CD4-positive, CD25-positive, alpha-beta regulatory T cell (primary cell): ENCODE results near the gene CHL1. TPM values are rescaled to one million over a fixed set of nuclear protein-coding genes. Genes with fewer than 3 reads are reported as not detected.

Experiments
- ATAC-seq, 2 donors: fragments of 150-1000 bp; cut with Tn5 transposase; one replicate each; pipeline ENCODE4 v1.10.0; 2021; ENCODE audit warnings: low read depth in 2 of 2, moderate number of reproducible peaks in 2 of 2, moderate library complexity in 1 of 2
- DNase-seq, 3 donors: peaks; one replicate each; pipeline versions ENCODE4 v3.0.0 to v3.0.0-alpha.2; 2012 to 2022; ENCODE audit warnings: mixed read lengths in 1 of 3
- H3K27ac ChIP-seq: one replicate; pipeline ENCODE4 v1.7.0; 2013; ENCODE audit warnings: mild to moderate bottlenecking, low read length; ENCODE audit not compliant: insufficient read depth, poor library complexity, severe bottlenecking
- H3K27me3 ChIP-seq: one replicate; pipeline ENCODE4 v1.7.0; 2013; ENCODE audit warnings: low read length; ENCODE audit not compliant: control insufficient read depth, insufficient read depth
- H3K36me3 ChIP-seq: one replicate; pipeline ENCODE4 v1.7.0; 2013; ENCODE audit warnings: mild to moderate bottlenecking, low read length, moderate library complexity; ENCODE audit not compliant: control insufficient read depth, insufficient read depth
- H3K4me1 ChIP-seq: 2 replicates; pipeline ENCODE4 v1.7.0; 2013; ENCODE audit warnings: mild to moderate bottlenecking, low read length; ENCODE audit not compliant: insufficient read depth, control insufficient read depth, poor library complexity, severe bottlenecking
- H3K4me3 ChIP-seq: one replicate; pipeline ENCODE4 v1.7.0; 2013; ENCODE audit warnings: low read depth, mild to moderate bottlenecking, low read length, moderate library complexity
- H3K9me3 ChIP-seq, 2 experiments: 1 replicate in 1 of 2; 2 replicates in 1 of 2; pipeline ENCODE4 v1.7.0; 2013; ENCODE audit warnings: low read length in 2 of 2, mild to moderate bottlenecking in 1 of 2, moderate library complexity in 1 of 2; ENCODE audit not compliant: control insufficient read depth in 2 of 2
- H3K27ac Mint-ChIP-seq, 3 donors: one replicate each; pipeline ENCODE4 v1.8.0; 2020 to 2022; ENCODE audit warnings: mild to moderate bottlenecking in 3 of 3, mixed read lengths in 3 of 3, moderate library complexity in 2 of 3
- H3K27me3 Mint-ChIP-seq: one replicate; pipeline ENCODE4 v1.8.0; 2022; ENCODE audit warnings: mild to moderate bottlenecking, mixed read lengths
- H3K36me3 Mint-ChIP-seq: one replicate; pipeline ENCODE4 v1.8.0; 2020; ENCODE audit warnings: mixed read lengths
- H3K4me1 Mint-ChIP-seq, 4 donors: one replicate each; pipeline ENCODE4 v1.8.0; 2020 to 2022; ENCODE audit warnings: mixed read lengths in 4 of 4, mild to moderate bottlenecking in 1 of 4
- H3K4me3 Mint-ChIP-seq, 4 donors: one replicate each; pipeline ENCODE4 v1.8.0; 2020 to 2022; ENCODE audit warnings: mild to moderate bottlenecking in 4 of 4, mixed read lengths in 4 of 4, moderate library complexity in 3 of 4
- H3K9me3 Mint-ChIP-seq, 7 donors: one replicate each; pipeline ENCODE4 v1.8.0; 2020 to 2022; ENCODE audit warnings: mixed read lengths in 7 of 7, mild to moderate bottlenecking in 3 of 7, moderate library complexity in 2 of 7
- polyA plus RNA-seq, 4 donors: library from polyadenylated mRNA; unstranded; fragments of 300-500 nt; fragmentation: Illumina TruSeq; gene quantifications; one replicate each; pipeline ENCODE4 v1.2.3, GENCODE V29; 2021
- total RNA-seq: library from RNA; stranded (reverse); gene quantifications from one replicate; pipeline ENCODE4 v1.2.3, GENCODE V29; 2022

The CHL1 gene
- total and polyA plus RNA-seq, 5 donors from 2014 or later: not detected

GRCh38 chr3:436053-436452 is 239.5 kb downstream of the CHL1 start:
- Histone ChIP-seq H3K27ac (no peak overlapping the region), H3K36me3 (no peaks in the 10 kb centered on the region), H3K9me3 (no peaks in the 10 kb centered on the region), H3K4me3 (no peak overlapping the region), H3K27me3 (no peaks in the 10 kb centered on the region), H3K4me1 (no peaks in the 10 kb centered on the region)
- no peaks in the 10 kb centered on the region for H3K4me1 Mint-ChIP-seq
- DNase-seq: no peak
- H3K9me3 Mint-ChIP-seq: peaks cover 0 to 18% (median 5%) of the 10 kb centered on the region in 7 donors
- no peak overlapping the region for H3K27ac Mint-ChIP-seq
- no peak overlapping the region for H3K4me3 Mint-ChIP-seq
- peaks cover 4% of the 10 kb centered on the region for H3K27me3 Mint-ChIP-seq
- no peak for ATAC-seq
- H3K36me3 Mint-ChIP-seq: no peaks in the 10 kb centered on the region

GRCh38 chr3:440826-441225 is 244.3 kb downstream of the CHL1 start:
- H3K27ac ChIP-seq: no peak overlapping the region
- peaks cover 4% of the 10 kb centered on the region for H3K27me3 Mint-ChIP-seq
- H3K4me3 Mint-ChIP-seq: no peak overlapping the region
- H3K9me3 Mint-ChIP-seq: peaks cover 9 to 22% (median 11%) of the 10 kb centered on the region in 7 donors
- H3K4me1 ChIP-seq: no peaks in the 10 kb centered on the region
- no peak overlapping the region for H3K4me3 ChIP-seq
- no peak overlapping the region for H3K27ac Mint-ChIP-seq
- no peaks in the 10 kb centered on the region for H3K36me3 Mint-ChIP-seq
- H3K27me3 ChIP-seq: no peaks in the 10 kb centered on the region
- no peaks in the 10 kb centered on the region for H3K4me1 Mint-ChIP-seq
- H3K36me3 ChIP-seq: no peaks in the 10 kb centered on the region
- H3K9me3 ChIP-seq: no peaks in the 10 kb centered on the region
- no peak for DNase-seq
- ATAC-seq: no peak

GRCh38 chr3:445960-446359 is 249.4 kb downstream of the CHL1 start:
- no peak for ATAC-seq
- no peaks in the 10 kb centered on the region for H3K27me3 ChIP-seq
- no peaks in the 10 kb centered on the region for H3K9me3 ChIP-seq
- Mint-ChIP-seq H3K9me3 (peaks cover 5 to 20% (median 11%) of the 10 kb centered on the region in 7 donors), H3K4me3 (no peak overlapping the region), H3K27me3 (no peaks in the 10 kb centered on the region), H3K4me1 (no peaks in the 10 kb centered on the region), H3K27ac (no peak overlapping the region), H3K36me3 (no peaks in the 10 kb centered on the region)
- no peaks in the 10 kb centered on the region for H3K36me3 ChIP-seq
- no peaks in the 10 kb centered on the region for H3K4me1 ChIP-seq
- no peak for DNase-seq
- no peak overlapping the region for H3K27ac ChIP-seq
- no peak overlapping the region for H3K4me3 ChIP-seq

- H3K36me3 Mint-ChIP-seq: no peaks in the 10 kb centered on the region
- Histone ChIP-seq H3K4me3 (no peak overlapping the region), H3K27me3 (no peaks in the 10 kb centered on the region), H3K27ac (no peak overlapping the region), H3K4me1 (no peaks in the 10 kb centered on the region), H3K36me3 (no peaks in the 10 kb centered on the region), H3K9me3 (no peaks in the 10 kb centered on the region)
- no peak overlapping the region for H3K27ac Mint-ChIP-seq
- H3K9me3 Mint-ChIP-seq: peaks cover 0 to 12% (median 9%) of the 10 kb centered on the region in 7 donors
- no peaks in the 10 kb centered on the region for H3K4me1 Mint-ChIP-seq
- DNase-seq (no peak), ATAC-seq (no peak)
- no peaks in the 10 kb centered on the region for H3K27me3 Mint-ChIP-seq
- no peak overlapping the region for H3K4me3 Mint-ChIP-seq
Observed at GRCh38 chr3:447671-448070, 251.1 kb downstream of the CHL1 start.

- Histone ChIP-seq H3K9me3 (no peaks in the 10 kb centered on the region), H3K36me3 (no peaks in the 10 kb centered on the region), H3K4me1 (no peaks in the 10 kb centered on the region), H3K27ac (no peak overlapping the region), H3K27me3 (no peaks in the 10 kb centered on the region), H3K4me3 (no peak overlapping the region)
- Mint-ChIP-seq H3K4me3 (no peak overlapping the region), H3K4me1 (no peaks in the 10 kb centered on the region), H3K9me3 (peaks cover 0 to 13% (median 8%) of the 10 kb centered on the region in 7 donors), H3K27me3 (no peaks in the 10 kb centered on the region), H3K36me3 (no peaks in the 10 kb centered on the region), H3K27ac (no peak overlapping the region)
- DNase-seq: no peak
- no peak for ATAC-seq
Observed at GRCh38 chr3:449711-450110, 253.1 kb downstream of the CHL1 start.

GRCh38 chr3:452221-452620 is 255.7 kb downstream of the CHL1 start:
- DNase-seq: no peak
- Histone ChIP-seq H3K9me3 (no peaks in the 10 kb centered on the region), H3K27me3 (no peaks in the 10 kb centered on the region), H3K36me3 (no peaks in the 10 kb centered on the region), H3K4me1 (no peaks in the 10 kb centered on the region), H3K27ac (no peak overlapping the region), H3K4me3 (no peak overlapping the region)
- no peaks in the 10 kb centered on the region for H3K4me1 Mint-ChIP-seq
- no peak overlapping the region for H3K27ac Mint-ChIP-seq
- H3K36me3 Mint-ChIP-seq: no peaks in the 10 kb centered on the region
- peaks cover 0 to 5% (median 2%) of the 10 kb centered on the region in 7 donors for H3K9me3 Mint-ChIP-seq
- no peak overlapping the region for H3K4me3 Mint-ChIP-seq
- ATAC-seq: no peak
- H3K27me3 Mint-ChIP-seq: no peaks in the 10 kb centered on the region

- Mint-ChIP-seq H3K36me3 (no peaks in the 10 kb centered on the region), H3K27ac (no peak overlapping the region), H3K4me3 (no peak overlapping the region), H3K27me3 (no peaks in the 10 kb centered on the region), H3K9me3 (peaks cover 0 to 3% (median 1%) of the 10 kb centered on the region in 7 donors), H3K4me1 (no peaks in the 10 kb centered on the region)
- Histone ChIP-seq H3K36me3 (no peaks in the 10 kb centered on the region), H3K4me3 (no peak overlapping the region), H3K9me3 (no peaks in the 10 kb centered on the region), H3K27ac (no peak overlapping the region), H3K4me1 (no peaks in the 10 kb centered on the region), H3K27me3 (no peaks in the 10 kb centered on the region)
- DNase-seq: no peak
- ATAC-seq: no peak
Observed at GRCh38 chr3:453106-453505, 256.5 kb downstream of the CHL1 start.

GRCh38 chr3:454986-455385 is 258.4 kb downstream of the CHL1 start:
- no peak for ATAC-seq
- peaks cover 0 to 6% (median 1%) of the 10 kb centered on the region in 7 donors for H3K9me3 Mint-ChIP-seq
- no peaks in the 10 kb centered on the region for H3K36me3 Mint-ChIP-seq
- Histone ChIP-seq H3K36me3 (no peaks in the 10 kb centered on the region), H3K9me3 (no peaks in the 10 kb centered on the region), H3K4me3 (no peak overlapping the region), H3K27ac (no peak overlapping the region), H3K27me3 (no peaks in the 10 kb centered on the region), H3K4me1 (no peaks in the 10 kb centered on the region)
- no peaks in the 10 kb centered on the region for H3K4me1 Mint-ChIP-seq
- H3K27ac Mint-ChIP-seq: no peak overlapping the region
- no peak for DNase-seq
- no peaks in the 10 kb centered on the region for H3K27me3 Mint-ChIP-seq
- H3K4me3 Mint-ChIP-seq: no peak overlapping the region
